ENCODE measurements around the gene AMD1. TPM values are rescaled to one million over a fixed set of nuclear protein-coding genes. Genes with fewer than 3 reads are reported as not detected.
A peak's percentile ranks its signal among the peaks of the same experiment; 100 is the strongest.

Gene AMD1
- total RNA-seq, 4 donors from 2014 or later: 33.5 to 57.1 (median 45.1) TPM

DNA sequence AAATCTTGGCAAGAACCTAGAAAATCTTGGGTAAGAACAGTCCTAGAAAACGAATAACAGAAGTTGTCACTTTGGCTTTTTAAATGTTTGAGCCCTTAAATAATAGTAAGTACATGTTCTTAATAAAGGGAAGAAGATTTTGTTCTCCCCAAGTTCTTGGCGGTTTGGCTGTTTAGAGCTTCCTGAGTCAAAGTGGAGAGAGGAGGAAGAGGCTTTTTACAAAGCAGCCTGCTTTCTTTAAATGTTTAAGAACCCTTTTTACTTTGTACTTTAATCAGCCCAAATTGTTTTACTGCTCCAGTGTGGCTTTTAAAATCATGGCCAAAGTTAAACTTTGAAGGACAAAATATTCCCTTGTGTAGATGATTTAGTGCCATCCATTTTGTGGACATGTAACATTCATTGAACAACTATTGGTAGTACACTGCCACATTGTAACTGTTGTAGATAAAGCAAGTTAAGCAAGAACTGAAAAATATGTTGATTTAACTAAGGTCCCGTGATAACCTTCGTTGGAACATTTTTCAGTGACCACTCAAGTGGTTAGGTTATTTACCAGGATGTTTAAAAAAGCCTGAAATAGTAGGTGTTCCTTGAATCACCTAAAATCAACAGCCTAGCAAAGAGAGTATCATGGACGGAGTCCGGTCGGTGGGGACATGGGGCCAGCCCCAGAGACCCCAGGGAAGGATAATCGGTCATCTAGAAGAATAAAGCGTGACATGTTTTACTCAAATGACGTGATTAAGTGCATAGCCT lies 2.4 kb downstream of the AMD1 start:
- DNase-seq (no peak), ATAC-seq (no peak)
- Histone ChIP-seq H3K27me3 (no peaks in the 10 kb centered on the region), H3K36me3 (no peaks in the 10 kb centered on the region), H3K9me3 (no peaks in the 10 kb centered on the region), H3K4me3 (peak overlapping the region; percentile 75 to 94 (median 82)), H3K27ac (peak overlapping the region; percentile 92 to 97 (median 96)), H3K4me1 (peaks cover 46 to 52% of the 10 kb centered on the region in 2 donors)
- in situ Hi-C loops (cut with MboI; ENCODE audit: low sequenced_read_pairs in 4 of 4) (loop anchor here in 3 of 4 donors (5.0 to 10.0 kb wide), 3 partner anchors 62 to 195 kb away; partner anchors contain the start of genes CDK19 (in 2 of the 3) and GTF3C6 (in 1 of the 3)), intact Hi-C loops (cut with DNase I; ENCODE audit: low total_unique reads) (loop anchor here (1.0 to 10.0 kb wide), 3 partner anchors 81 to 995 kb away; partner anchors contain the start of genes FYN, GTF3C6 and REV3L)
- no peak for TF ChIP-seq CTCF (IDR thresholded peaks at IDR 0.05 in 4 of 5, conservative IDR thresholded peaks at IDR 0.05 in 1 of 5)
- TF ChIP-seq POLR2A (IDR thresholded peaks at IDR 0.05): no peak

DNA sequence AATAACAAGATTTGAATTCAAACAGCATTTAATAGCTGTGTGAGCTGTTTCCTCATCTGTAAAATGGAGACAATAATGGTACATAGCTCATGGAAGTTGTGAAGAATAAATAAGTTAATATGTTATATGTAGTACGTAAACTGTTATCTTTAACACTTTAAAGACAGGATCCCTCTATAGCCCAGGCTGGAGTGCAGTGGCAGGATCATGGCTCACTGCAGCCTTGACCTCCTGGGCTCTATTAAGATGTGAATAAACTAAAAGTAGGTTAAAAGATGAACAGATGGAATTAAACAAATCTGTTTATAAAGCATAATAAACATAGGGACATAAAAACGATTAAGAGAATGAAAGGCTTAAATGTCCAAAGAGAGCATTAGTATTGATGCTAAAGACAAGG lies 3.0 kb downstream of the AMD1 start:
- Histone ChIP-seq H3K4me1 (peaks cover 52 to 58% of the 10 kb centered on the region in 2 donors), H3K4me3 (peak overlapping the region in 2 of 4 donors; percentile 79 to 94), H3K27ac (peak overlapping the region; percentile 92 to 97 (median 96)), H3K9me3 (no peaks in the 10 kb centered on the region), H3K36me3 (no peaks in the 10 kb centered on the region), H3K27me3 (no peaks in the 10 kb centered on the region)
- no peak for DNase-seq
- TF ChIP-seq CTCF (IDR thresholded peaks at IDR 0.05 in 4 of 5, conservative IDR thresholded peaks at IDR 0.05 in 1 of 5): no peak
- TF ChIP-seq POLR2A (IDR thresholded peaks at IDR 0.05): no peak
- intact Hi-C loops (cut with DNase I; ENCODE audit: low total_unique reads): loop anchor here (5.0 to 10.0 kb wide), 2 partner anchors 607 to 995 kb away; partner anchors contain the start of genes FYN and REV3L
- in situ Hi-C loops (cut with MboI; ENCODE audit: low sequenced_read_pairs in 4 of 4): loop anchor here in 3 of 4 donors (5.0 to 10.0 kb wide), 3 partner anchors 63 to 195 kb away; partner anchors contain the start of genes CDK19 (in 2 of the 3) and GTF3C6 (in 1 of the 3)
- no peak for ATAC-seq

GRCh38 chr6:110878751-110879522 lies 4.4 kb downstream of the AMD1 start:
- Histone ChIP-seq H3K4me1 (peaks cover 58 to 62% of the 10 kb centered on the region in 2 donors), H3K4me3 (no peak overlapping the region)
- no peak for TF ChIP-seq POLR2A (IDR thresholded peaks at IDR 0.05)
- TF ChIP-seq CTCF (IDR thresholded peaks at IDR 0.05 in 4 of 5, conservative IDR thresholded peaks at IDR 0.05 in 1 of 5): no peak

GRCh38 chr6:110880651-110881050 lies 6.1 kb downstream of the AMD1 start:
- no peaks in the 10 kb centered on the region for H3K27me3 ChIP-seq
- ATAC-seq (no peak), DNase-seq (no peak)
- H3K36me3 ChIP-seq: no peaks in the 10 kb centered on the region
- no peak overlapping the region for H3K4me3 ChIP-seq
- in situ Hi-C loops (cut with MboI; ENCODE audit: low sequenced_read_pairs in 4 of 4) (loop anchor here in 2 of 4 donors (5.0 to 10.0 kb wide), 3 partner anchors 63 to 196 kb away; partner anchors contain the start of gene CDK19 (in 1 of the 2)), intact Hi-C loops (cut with DNase I; ENCODE audit: low total_unique reads) (no loop called here)
- TF ChIP-seq POLR2A (IDR thresholded peaks at IDR 0.05) (no peak), CTCF (IDR thresholded peaks at IDR 0.05 in 4 of 5, conservative IDR thresholded peaks at IDR 0.05 in 1 of 5) (no peak)
- H3K4me1 ChIP-seq: peaks cover 58 to 66% of the 10 kb centered on the region in 2 donors
- H3K9me3 ChIP-seq: no peaks in the 10 kb centered on the region
- H3K27ac ChIP-seq: no peak overlapping the region

More at GRCh38 chr6:110878751-110879522, 4.4 kb downstream of the AMD1 start:
- intact Hi-C loops (cut with DNase I; ENCODE audit: low total_unique reads): loop anchor here (5.0 to 10.0 kb wide), 2 partner anchors 606 to 993 kb away; partner anchors contain the start of genes FYN and REV3L
- no peak overlapping the region for H3K27ac ChIP-seq
- no peak for DNase-seq
- in situ Hi-C loops (cut with MboI; ENCODE audit: low sequenced_read_pairs in 4 of 4): loop anchor here in 3 of 4 donors (5.0 to 10.0 kb wide), 3 partner anchors 64 to 197 kb away; partner anchors contain the start of genes CDK19 (in 2 of the 3) and GTF3C6 (in 1 of the 3)
- no peak for ATAC-seq
- no peaks in the 10 kb centered on the region for H3K36me3 ChIP-seq
- no peaks in the 10 kb centered on the region for H3K27me3 ChIP-seq
- no peaks in the 10 kb centered on the region for H3K9me3 ChIP-seq
